GM18861 (cell line): ENCODE measurements around the gene CDPF1.

Experiments used
- ATAC-seq: cut with Tn5 transposase; IDR thresholded peaks from one replicate; pipeline ENCODE4 v1.9.1; 2021; ENCODE audit not compliant: unreplicated experiment

CDPF1 gene

DNA sequence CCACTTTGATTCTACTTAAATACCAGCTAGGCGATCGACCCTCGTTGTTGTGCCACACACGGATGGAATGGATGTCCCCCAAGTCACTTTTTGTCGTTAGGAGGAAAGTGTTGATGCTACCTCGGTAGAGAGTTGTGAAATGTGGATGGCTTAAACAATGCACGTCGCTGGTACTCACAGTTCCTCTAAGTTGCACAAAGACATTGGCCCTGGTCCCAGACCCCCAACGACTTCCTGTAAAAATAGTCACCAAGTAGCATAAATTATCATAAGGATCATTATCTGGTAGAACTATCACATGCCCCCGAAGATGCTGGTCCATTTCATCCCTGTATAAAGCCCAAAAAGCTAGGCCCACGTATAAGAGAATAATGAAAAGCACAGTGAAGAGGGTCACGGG lies 9.3 kb upstream of the CDPF1 start:
- no peak for ATAC-seq

DNA sequence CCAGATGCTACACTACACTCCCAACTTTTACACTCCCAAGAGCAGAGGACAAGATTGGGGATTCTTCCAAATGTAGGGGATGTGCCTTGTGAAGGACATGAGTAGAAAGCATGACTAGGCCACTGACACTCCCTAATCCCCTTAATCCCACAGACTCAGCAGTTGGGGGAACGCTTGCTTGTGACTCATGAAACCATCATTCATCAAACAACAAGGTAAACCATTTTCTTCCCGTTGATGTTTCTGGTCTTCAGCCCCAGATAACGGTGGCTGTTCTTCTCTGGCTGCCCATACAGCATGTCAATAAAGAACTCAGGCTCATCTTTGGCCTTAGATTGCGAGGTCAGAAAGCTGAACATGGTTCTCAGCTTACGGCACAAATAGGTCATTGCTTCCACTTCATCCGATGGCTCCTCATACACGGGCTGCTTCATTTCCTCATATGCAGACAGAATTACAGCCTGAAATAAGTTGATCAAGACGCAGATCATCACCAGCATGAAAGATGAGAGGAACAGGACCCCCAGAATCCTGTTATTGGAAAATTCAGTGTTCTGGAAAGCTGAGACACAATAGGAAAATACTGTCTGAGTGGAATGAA lies 6.4 kb upstream of the CDPF1 start:
- ATAC-seq, result no peak

DNA sequence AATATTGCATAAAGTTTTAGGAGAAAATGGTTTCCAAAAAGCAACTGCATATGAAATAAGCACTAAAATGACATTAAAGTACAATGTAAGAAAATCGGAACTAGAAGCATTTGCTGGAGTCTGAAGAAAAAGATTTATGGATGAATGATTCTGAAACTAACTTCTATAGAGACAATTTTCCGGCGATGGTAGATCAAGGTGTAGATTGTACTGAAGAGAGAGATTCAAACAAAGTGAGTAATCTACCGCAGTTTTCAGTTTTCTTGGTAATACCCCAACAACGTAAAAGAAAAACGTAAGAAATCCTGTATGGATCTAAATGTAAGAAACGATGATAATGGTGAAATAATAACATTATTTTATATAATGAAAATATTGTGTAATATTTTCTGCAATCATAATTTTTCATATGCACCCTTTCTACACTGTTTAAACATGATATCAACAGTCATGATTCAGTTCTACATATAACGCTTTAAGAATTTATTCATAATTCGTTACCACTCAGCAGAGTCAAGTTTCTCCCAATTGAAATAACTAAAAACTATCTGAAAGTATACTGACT lies 1.8 kb upstream of the CDPF1 start:
- ATAC-seq, result no peak

DNA sequence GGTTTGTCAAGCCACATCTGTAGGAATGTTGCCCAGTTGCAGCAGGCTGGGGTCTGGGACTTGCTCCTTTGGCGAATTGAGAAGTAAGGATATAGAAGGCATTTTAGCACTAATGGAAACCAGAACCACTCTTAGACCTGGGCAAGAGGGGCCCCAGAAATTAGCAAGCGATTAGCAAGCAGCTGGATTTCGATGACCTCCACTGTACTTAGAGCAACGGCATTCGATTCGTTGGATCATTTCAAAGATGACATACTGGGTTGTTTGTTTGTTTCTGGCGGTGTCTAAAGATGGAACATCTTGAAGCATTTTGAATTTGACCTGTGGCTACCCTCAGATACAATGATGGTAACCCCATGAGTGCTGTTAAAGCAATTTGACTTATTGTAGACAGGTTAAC lies 1.2 kb upstream of the CDPF1 start:
- ATAC-seq, result no peak

DNA sequence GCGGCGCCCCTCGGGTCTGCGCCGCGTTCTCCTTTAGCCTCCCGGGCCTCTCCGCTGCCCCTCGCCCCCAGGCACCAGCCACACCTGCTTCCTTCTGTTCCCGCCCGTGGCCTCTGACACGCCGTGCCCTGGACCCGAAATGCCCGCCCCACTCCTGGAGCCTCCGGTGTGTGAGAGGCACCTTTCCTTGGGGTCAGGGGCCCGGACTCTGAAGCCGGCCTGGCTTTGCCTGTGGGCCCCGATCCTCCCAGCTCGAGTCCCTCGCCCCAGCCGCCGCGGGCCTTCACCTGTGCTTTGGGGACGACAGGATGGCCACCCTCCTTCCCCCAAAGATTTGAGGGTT lies 661 bp upstream of the CDPF1 start:
- ATAC-seq, result peak; percentile 10

DNA sequence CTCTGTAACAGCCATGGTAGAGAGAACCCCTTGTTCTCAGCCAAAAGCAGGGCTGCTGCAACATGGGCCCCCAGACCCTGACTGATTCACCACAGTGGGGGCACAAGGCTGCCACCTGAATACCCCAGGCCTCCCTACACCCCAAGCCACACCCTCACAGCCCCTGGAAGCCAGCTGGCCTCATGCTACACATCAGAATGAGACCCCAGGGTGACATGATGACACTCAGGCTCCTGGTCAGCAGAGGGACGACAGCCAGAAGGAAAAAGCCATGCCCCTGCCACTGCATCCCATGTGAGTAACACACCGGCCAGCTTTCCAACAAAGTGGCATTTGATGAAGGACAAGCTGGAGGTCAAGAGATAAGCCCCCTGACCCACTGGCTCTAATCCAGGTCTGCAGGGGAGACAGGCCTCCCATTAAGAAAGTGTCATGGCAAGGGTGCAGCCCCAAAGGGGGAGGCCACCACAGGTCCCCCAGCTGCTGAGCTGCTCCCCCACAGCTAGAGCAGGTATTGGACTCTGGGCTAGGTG lies 2.6 kb downstream of the CDPF1 start:
- no peak for ATAC-seq

DNA sequence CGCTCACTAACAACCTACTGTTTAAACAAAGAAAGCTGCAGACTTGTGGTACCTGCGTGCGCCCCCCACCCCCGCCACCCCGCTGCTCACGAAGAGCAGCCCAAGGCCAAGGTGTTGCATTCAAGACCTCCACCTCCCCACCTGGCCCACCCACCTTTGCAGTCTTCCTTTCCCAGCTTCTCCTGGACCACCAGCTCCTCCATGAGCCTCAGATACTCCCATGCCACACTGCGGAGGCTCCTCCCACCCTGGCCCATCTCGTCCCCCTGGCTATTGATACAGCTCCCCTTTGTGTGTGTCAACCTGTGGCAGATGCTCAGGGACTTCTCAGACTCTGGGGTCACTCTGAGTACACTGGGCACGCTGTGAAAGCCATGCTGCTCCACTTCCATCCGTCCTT lies 3.9 kb downstream of the CDPF1 start:
- no peak for ATAC-seq

DNA sequence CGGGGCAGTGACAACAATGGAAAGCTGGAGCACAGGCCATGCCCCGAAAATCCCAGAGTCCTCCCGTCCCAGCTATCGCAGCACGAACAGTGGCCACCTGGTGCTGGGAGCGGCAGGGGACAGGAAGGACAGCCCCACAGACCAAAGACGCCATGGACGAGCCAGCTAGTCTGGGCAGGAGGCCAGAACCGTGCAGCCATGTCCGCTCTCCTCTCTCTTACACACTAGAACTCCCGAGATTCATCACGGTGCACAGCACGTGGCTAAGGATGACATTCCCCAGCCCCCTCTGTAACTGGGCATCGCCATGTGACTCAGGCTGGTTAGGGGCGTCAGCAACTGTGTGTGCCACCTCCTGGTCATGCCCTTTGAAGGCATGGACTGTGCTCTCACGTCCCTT lies 4.6 kb downstream of the CDPF1 start:
- no peak for ATAC-seq

DNA sequence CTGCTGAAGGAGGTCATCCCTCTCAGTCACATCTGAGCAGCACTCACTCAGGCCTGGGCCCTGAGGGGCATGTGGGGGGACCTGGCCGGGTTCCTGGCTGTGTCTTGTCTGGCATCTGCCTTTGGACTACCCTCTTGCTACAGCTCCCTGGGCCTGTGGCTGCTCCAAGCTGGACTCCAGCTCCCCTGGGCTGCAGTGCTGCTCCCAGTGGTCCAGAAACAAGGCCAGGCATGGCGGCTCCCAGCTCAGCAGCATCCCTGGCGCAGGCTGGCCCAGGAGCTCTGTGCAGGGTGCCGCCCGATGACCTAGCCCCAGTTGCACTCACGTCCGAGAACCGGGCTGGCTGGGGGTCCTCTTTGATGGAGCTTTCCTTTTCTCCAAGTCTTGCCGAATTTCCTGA lies 5.3 kb downstream of the CDPF1 start:
- ATAC-seq, result no peak

DNA sequence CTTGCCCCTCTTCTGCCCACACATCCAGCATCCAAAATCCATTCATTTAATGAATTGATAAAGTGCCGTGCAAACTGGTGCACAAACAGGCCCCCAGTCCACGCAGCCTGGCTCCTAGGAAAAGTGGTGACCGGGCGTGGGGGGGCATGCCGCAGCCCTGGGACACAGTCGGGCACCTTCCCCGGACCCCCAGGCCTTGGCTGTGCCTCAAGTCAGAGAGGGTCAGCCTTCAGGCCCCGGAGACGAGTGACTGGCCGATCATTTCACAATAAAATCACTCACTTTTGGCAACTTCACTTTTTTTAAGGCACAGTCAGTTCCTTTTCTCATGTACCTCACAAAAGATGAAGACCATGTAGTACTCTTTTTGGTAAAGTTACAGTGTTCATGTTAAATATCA lies 8.0 kb downstream of the CDPF1 start:
- ATAC-seq, result no peak

DNA sequence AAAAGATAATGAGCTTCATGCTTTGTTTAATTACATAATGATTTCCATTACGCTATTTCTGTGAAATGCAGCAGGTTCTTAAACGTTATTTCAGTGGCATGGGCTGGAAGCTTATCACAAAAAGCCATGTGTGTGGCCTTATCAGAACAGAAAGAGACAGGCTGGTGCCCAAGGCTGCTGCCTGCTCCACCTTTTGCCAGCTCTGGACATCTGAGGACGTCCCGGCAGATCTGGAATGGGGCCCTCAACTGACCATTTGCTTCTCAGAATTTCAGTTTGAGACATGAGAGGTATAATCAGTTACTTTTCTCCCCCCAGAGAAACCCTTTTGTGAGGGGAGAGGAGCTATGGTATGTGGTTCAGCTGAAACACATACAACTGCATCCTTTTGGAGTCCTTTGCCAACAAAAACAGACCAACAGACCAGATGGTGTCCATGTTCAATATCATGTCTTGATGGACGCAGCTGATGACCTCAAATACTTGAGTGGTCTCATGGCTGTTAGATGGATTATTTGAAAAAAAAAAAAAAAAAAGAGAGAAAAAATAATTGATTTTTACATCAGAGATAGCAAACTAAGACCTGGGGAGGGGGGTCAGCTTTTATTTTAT lies 8.6 kb downstream of the CDPF1 start:
- ATAC-seq, result no peak

DNA sequence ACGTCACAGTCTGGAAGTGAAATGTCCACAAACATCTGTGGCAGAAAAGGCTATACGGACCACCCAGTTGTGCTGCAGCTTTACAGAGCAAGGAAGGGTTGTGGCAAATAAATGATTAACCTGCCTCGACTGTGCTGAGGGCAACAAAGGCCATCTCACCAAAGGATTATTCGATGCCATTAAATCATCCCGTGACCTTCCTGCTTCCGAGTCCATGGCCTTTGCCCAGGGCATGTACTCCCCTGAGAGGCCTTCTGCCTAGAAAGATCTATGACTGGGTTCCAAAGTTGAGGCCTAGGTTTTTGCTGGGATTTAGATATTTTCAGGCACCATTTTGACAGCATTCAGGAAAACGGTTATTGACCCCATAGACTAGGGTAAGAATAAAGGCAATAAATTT lies 9.2 kb downstream of the CDPF1 start:
- ATAC-seq, result no peak

DNA sequence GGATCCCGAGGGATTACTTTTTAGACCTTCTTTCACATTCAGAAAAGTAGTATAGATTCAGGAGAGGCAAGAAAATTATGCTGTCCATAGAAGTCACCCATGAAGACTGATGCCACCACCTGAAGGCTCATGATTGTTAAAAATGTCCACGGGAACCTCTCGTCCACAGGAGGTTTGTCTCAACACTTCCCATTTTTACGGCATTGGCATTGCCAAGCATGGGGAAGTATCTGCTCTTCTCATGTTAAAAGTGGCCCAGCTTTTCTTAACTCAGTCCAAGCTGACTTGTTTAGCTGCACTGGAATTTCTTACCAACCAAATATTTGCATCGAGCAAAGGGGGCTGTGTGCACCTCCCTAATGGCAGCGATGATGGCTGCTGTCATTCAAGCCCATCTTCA lies 9.6 kb downstream of the CDPF1 start:
- no peak for ATAC-seq

DNA sequence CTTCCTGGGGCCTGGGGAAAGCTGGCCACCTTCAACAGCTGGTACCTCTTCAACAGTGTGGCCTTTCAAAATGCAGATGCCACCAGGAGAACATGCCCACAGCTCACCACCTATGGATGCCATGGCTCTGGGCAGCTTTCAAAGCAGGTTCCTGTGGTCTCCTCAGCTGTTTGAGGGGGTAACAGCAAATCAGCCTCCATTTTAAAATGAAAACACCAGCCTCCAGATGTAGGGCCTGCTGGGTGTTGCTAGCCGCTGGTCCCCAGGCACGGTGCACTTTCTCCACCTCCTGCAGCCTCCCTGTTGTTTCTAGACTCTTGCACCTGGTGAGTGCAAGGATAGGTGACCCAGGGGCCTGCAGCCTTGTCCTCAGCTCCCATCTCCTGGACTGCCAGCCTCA lies 10.0 kb downstream of the CDPF1 start:
- no peak for ATAC-seq

DNA sequence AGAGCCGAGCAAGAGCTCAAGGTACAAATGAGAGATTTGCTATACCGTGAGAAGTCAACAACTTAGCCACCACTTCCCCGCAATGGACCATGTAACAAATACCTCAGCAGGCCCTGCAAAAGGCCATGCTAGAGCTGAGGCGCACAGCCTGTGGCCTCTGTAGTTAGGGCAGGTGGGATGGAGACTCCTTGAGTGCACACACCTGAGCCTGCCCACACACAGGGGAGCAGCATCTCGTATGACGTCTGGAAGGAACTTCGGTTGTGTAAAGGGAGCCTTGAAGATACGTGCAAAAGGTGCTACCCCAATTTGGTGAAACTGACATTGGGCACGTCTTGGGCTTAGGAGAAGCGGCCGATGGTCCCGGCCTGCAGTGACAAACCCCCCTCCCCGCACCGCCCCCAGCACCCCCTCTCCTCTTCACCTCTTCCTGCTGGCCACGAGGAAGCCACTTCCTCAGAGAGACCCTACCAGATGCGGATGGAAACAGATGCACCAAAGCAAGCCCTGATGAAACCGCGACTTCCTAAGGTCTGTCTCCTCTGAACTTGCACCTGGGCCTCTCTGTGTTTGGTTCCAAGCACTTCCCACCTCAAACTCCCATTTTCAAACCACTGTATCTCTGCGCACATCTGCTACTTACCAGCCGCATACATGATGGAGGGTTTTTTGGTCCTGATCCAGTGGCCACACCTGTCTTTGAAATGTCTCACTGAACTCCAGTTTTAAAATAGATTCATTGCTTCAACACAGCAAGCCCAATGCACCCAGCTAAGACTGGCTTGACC lies 10.6 kb downstream of the CDPF1 start:
- ATAC-seq, result no peak

DNA sequence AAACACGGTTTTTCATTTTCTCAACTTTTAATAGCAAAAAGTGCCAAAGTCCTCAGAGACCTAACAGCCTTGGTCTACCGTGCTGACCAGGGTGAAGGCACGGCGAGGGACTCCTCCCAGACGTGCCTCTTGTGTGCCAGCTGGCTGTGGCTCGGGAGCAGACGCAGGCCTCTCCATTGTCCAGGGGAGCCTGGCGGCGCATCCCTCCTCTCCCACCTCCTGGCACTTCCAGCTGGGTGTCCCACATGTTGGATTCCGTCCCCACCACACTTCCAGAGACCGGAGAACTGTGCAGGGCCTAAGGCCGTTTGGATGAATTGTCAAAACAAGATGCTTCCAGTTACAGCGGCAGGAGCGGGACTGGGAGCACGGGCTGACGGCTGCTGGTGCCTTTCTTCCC lies 11.6 kb downstream of the CDPF1 start:
- no peak for ATAC-seq

DNA sequence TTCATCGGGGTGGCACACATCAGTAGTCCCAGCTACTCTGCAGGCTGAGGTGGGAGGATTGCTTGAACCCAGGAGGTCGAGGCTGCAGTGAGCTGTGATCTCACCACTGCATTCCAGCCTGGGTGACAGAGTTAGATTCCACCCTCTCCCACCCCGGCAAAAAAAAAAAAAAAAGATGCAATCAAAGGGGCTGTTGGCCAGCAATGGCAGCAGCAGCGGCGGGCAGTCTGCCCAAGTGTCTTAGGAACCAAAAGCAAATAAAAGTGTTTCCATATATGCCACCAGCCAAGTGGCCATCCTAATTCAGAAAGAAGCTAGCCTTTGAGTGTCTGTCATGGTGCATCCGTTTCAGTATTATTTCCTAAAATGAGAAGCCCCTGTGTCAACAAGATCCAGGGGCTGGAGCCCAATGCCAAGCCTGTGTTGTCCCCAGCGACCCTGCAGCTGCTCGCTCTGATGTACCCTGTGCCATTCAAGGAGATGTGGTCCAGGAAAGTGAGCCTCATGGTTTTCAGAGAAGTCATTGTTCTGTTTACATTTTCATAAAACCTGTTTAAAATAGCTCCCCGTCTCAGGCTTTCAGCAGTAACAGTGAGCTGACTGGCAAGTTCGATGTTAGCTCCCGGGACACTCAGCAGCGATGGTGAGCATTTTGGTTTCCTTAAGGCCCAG lies 12.5 kb downstream of the CDPF1 start:
- ATAC-seq, result no peak

DNA sequence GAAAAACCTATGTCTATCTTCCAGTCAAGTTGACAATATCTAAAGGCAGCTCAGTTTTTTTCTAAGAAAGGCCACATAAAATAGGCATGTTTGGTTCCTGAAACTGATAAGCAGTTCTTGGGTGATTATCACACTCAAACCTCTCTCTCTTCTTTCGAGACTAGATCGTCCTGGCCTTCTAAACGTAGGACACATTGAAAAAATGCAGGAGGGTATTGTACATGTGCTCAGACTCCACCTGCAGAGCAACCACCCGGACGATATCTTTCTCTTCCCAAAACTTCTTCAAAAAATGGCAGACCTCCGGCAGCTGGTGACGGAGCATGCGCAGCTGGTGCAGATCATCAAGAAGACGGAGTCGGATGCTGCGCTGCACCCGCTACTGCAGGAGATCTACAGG lies 15.1 kb downstream of the CDPF1 start:
- no peak for ATAC-seq

DNA sequence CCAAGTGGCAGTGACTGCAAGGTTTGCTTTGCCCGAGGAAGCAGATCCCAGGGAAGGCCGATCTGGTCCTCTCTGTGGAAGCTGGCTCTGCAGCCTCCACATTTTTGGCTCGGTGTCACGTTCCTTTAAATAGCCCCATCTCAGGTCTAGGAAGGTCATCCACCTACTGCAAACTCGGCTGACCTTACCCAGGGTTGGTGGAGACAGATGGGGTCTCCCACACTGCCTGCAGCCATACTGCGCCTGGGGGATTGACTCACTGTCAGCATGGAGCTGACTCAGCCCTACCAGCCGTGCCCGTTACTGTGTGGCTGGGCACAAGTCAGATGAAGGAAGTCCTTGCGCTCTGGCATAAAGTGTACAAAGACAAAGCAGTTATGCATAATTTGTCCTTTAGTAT lies 16.9 kb downstream of the CDPF1 start:
- no peak for ATAC-seq

DNA sequence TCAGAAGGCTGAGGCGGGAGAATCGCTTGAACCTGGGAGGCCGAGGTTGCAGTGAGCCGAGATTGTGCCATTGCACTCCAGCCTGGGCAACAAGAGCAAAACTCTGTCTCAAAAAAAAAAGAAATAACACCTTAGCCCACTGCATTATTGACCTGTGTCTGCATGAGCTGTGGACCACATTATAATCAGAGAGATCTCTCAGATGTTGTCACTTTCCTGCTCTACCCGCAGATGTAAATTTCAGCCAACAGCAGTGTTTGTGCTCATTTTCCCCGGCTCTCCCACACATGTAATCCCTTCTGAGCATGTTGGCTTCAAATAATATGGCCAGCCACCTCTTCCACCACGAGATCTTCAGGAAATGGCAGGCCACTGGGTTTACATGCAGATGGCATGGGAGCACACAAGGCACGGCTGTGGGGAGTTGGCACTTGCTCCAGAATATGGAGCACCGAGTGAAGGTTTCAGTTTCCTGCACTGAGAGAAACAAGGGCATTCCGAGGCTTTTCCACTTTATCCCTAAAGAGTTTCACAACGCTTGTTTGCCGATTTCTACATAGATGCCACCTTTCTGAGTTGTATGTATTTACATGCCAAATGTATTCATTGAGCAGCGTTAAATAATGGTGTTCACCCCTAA lies 19.7 kb downstream of the CDPF1 start:
- no peak for ATAC-seq

DNA sequence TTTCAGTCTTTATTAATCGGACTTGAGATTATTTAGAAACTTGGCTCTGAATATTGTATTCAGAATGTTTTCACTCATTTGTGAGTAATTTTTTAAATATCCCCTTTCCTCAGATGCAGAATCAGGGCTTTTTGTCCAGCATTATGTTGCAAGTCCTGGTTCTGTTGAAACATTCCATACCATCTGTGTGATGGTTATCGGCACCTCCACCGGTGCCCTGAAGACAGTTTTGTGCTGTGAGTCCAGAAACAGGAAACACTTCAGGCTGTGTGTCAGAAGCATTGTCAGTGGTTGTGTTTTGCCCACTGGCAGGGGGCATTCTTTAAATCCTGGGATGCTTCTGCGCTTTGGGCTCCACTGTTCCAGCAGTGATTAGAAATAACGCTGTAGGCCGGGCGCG lies 20.4 kb downstream of the CDPF1 start:
- no peak for ATAC-seq
